ENCODE results near the gene KIR2DL3.
"Not testable (repeated sequence)": the region's sequence is repeated elsewhere in the genome, so short reads cannot be mapped to it uniquely, and the experiment has no call there.

GRCh38 chr19:54750276-54750675, 12.0 kb downstream of the KIR2DL3 start:
- TF ChIP-seq ZNF157 (tag by site-specific recombination; IDR thresholded peaks at IDR 0.05); ZNF274 (IDR thresholded peaks at IDR 0.05; ENCODE audit: low read length); ZNF274 (tag by site-specific recombination; IDR thresholded peaks at IDR 0.05; ENCODE audit: borderline replicate concordance); CTCF (tag by site-specific recombination; IDR thresholded peaks at IDR 0.05); ZNF544 (tag by site-specific recombination; IDR thresholded peaks at IDR 0.05); RBAK (tag by site-specific recombination; IDR thresholded peaks at IDR 0.05): not testable (repeated sequence)

All from HEK293 (cell line).